ENCODE results near the gene GCK.

GCK gene

GRCh38 chr7:44158873-44159631 lies 30.2 kb downstream of the GCK start:
- H3K9me3 ChIP-seq (ENCODE audit: low read length): no peaks in the 10 kb centered on the region
- H3K4me3 ChIP-seq (ENCODE audit: low read length): no peak overlapping the region
- peaks cover 3% of the 10 kb centered on the region for H3K4me1 ChIP-seq (ENCODE audit: insufficient read depth, low read length)
- H3K36me3 ChIP-seq (ENCODE audit: insufficient read depth, low read length): no peaks in the 10 kb centered on the region
- H3K27me3 ChIP-seq (ENCODE audit: insufficient read depth, low read length): peaks cover 41% of the 10 kb centered on the region
- no peak overlapping the region for H2AFZ ChIP-seq (ENCODE audit: low read depth, low read length)

GRCh38 chr7:44158096-44158872 lies 31.0 kb downstream of the GCK start:
- Histone ChIP-seq H3K4me1 (ENCODE audit: insufficient read depth, low read length) (no peaks in the 10 kb centered on the region), H3K9me3 (ENCODE audit: low read length) (no peaks in the 10 kb centered on the region), H2AFZ (ENCODE audit: low read depth, low read length) (no peak overlapping the region), H3K27me3 (ENCODE audit: insufficient read depth, low read length) (peaks cover 45% of the 10 kb centered on the region), H3K36me3 (ENCODE audit: insufficient read depth, low read length) (no peaks in the 10 kb centered on the region), H3K4me3 (ENCODE audit: low read length) (no peak overlapping the region)

DNA sequence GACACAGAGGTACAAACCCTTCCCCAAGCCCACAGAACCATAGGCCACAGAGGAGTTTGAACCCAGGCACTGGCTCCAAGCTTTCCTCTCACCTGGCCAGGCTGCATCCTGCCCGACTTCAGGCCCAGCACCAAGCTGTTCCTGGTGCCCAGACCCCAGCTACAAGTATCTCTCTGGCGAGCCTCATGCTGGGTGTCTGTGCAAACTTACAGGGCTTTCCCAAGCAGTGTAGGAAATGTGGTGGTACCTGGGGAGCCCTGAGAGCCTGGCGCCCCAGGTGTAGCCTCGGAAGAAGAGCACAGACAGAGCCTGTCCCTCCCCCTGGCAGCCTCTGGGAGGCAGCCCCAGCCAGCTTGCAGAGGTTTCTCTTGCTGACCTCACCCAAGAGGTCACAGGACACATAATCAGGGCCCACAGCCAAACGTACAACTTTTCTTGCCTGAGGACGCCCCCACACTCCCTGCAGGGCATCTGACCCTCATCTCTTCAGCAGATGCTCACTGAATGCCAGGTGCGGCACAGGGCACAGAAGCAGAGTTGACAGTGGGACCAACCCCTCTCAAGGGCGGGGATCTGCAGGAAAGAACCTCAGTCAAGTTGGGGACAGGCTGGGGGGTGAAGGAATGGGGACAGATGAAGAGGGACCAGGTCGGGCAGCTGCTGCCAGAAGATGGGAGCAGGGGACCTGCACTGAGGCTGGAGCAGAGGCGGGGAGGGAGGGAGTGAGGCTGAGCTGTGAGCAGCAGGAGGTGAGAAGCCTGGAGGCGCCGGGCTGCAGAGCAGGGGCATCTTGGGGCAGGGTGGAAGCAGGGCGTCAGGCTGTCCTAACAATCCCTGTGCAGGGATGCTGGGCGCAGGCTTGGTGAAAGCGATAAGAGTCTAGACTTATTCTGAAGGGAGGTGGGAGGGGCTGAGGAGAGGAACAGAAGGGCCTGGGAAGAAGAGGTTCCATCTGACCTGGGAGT lies 31.8 kb downstream of the GCK start:
- Histone ChIP-seq H2AFZ (ENCODE audit: low read depth, low read length) (no peak overlapping the region), H3K4me3 (ENCODE audit: low read length) (no peak overlapping the region), H3K36me3 (ENCODE audit: insufficient read depth, low read length) (no peaks in the 10 kb centered on the region), H3K27me3 (ENCODE audit: insufficient read depth, low read length) (peaks cover 42% of the 10 kb centered on the region), H3K4me1 (ENCODE audit: insufficient read depth, low read length) (no peaks in the 10 kb centered on the region), H3K9me3 (ENCODE audit: low read length) (no peaks in the 10 kb centered on the region)

- Histone ChIP-seq H3K4me3 (ENCODE audit: low read length) (no peak overlapping the region), H3K4me1 (ENCODE audit: insufficient read depth, low read length) (no peaks in the 10 kb centered on the region), H3K36me3 (ENCODE audit: insufficient read depth, low read length) (no peaks in the 10 kb centered on the region), H3K9me3 (ENCODE audit: low read length) (no peaks in the 10 kb centered on the region), H3K27me3 (ENCODE audit: insufficient read depth, low read length) (peaks cover 44% of the 10 kb centered on the region), H2AFZ (ENCODE audit: low read depth, low read length) (no peak overlapping the region)
Observed at GRCh38 chr7:44156453-44157010, 32.7 kb downstream of the GCK start.

DNA sequence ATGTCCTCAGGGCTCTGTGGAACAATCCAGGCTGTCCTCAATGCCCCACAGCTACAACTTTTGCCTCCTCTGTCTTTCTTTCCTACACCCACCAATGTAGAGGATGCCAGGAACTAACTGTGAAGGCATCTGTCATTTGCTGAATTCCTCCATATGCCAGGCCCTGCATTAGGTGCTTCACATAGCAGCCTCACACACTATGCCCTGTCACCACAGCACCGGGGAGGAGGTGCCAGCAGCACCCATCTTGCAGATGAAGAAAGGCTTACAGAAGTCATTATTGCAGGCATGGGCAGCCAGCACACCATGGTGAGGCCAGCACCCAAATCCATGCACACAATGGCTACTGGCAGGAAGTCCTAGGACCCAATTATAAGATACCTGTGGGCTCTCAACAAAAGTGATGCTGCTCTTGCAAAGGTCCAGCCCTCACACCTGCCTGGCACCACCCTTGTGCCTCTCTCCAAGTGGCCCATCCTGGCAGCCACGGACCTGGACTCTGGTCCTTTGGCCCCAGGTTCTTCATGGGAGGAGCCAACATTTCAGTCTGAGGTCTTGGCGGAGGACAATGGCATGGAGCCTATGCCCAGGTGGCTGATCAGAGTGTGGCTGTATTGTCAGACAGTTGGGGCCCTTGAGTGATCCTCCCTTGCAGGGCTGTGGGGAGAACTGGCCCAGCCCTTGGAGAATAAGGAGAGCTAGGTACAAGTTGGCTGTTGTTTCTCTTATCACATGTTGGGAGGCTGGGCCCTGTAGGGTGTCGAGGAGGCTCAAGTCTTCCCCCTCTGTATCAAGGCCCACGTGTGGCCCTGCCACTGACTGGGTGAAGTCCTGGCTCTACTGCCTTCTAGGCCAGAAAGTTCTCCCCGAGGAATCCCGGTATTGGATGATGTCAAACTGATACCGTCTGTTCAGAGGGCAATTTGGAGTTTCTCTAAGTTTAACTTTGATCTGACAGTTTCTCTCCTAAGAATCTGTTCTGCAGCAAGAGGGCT lies 33.8 kb downstream of the GCK start:
- Histone ChIP-seq H3K36me3 (ENCODE audit: insufficient read depth, low read length) (no peaks in the 10 kb centered on the region), H3K4me1 (ENCODE audit: insufficient read depth, low read length) (no peaks in the 10 kb centered on the region), H3K27me3 (ENCODE audit: insufficient read depth, low read length) (peaks cover 52% of the 10 kb centered on the region), H3K9me3 (ENCODE audit: low read length) (no peaks in the 10 kb centered on the region), H2AFZ (ENCODE audit: low read depth, low read length) (no peak overlapping the region), H3K4me3 (ENCODE audit: low read length) (no peak overlapping the region)

DNA sequence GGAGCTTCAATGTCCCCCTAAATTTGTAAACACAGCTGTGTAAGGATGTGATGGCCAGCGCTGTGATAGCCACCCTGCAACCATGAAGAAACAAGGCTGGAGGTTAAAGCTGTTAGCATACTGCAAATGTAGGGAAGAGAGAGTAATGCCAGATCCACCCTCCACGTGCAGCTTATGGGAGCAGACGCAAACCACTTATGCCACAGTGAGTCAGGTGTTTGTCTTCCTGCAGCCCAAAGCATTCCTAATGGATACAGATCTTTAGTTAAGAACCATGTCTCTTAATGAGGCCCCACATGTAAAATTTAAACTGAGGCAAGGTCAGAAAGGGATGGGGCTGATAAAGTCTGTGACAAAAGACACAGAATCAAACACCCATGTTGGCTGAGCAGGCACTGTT lies 34.5 kb downstream of the GCK start:
- no peak overlapping the region for H3K4me3 ChIP-seq (ENCODE audit: low read length)
- no peaks in the 10 kb centered on the region for H3K36me3 ChIP-seq (ENCODE audit: insufficient read depth, low read length)
- peaks cover 58% of the 10 kb centered on the region for H3K27me3 ChIP-seq (ENCODE audit: insufficient read depth, low read length)
- H3K4me1 ChIP-seq (ENCODE audit: insufficient read depth, low read length): no peaks in the 10 kb centered on the region
- no peak overlapping the region for H2AFZ ChIP-seq (ENCODE audit: low read depth, low read length)
- no peaks in the 10 kb centered on the region for H3K9me3 ChIP-seq (ENCODE audit: low read length)

GRCh38 chr7:44153948-44154335 lies 35.3 kb downstream of the GCK start:
- Histone ChIP-seq H3K36me3 (ENCODE audit: insufficient read depth, low read length) (no peaks in the 10 kb centered on the region), H2AFZ (ENCODE audit: low read depth, low read length) (no peak overlapping the region), H3K4me1 (ENCODE audit: insufficient read depth, low read length) (no peaks in the 10 kb centered on the region), H3K9me3 (ENCODE audit: low read length) (no peaks in the 10 kb centered on the region), H3K4me3 (ENCODE audit: low read length) (no peak overlapping the region), H3K27me3 (ENCODE audit: insufficient read depth, low read length) (peaks cover 62% of the 10 kb centered on the region)

- Histone ChIP-seq H3K4me3 (ENCODE audit: low read length) (no peak overlapping the region), H3K9me3 (ENCODE audit: low read length) (no peaks in the 10 kb centered on the region), H3K27me3 (ENCODE audit: insufficient read depth, low read length) (peaks cover 63% of the 10 kb centered on the region), H3K4me1 (ENCODE audit: insufficient read depth, low read length) (no peaks in the 10 kb centered on the region), H2AFZ (ENCODE audit: low read depth, low read length) (no peak overlapping the region), H3K36me3 (ENCODE audit: insufficient read depth, low read length) (no peaks in the 10 kb centered on the region)
Observed at GRCh38 chr7:44152971-44153947, 36.0 kb downstream of the GCK start.

DNA sequence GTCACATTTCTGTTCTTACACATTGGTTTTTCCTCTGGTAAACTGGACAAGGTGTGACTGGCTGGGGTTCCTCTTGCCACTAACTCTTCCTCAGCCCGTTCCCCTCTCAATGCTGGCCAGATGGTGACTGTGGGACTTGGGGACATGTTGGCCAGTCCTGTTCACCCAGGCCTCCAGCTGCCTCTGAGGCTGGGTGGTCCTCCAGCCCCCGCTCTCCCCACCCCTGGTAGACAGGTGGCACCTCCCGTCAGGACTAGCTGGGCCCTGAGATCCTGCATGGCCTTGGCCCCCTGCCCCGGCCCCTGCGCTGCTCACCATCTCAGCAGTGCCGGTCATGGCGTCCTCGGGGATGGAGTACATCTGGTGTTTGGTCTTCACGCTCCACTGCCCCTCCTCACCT lies 37.3 kb downstream of the GCK start:
- no peaks in the 10 kb centered on the region for H3K4me1 ChIP-seq (ENCODE audit: insufficient read depth, low read length)
- no peak overlapping the region for H2AFZ ChIP-seq (ENCODE audit: low read depth, low read length)
- H3K4me3 ChIP-seq (ENCODE audit: low read length): no peak overlapping the region
- H3K36me3 ChIP-seq (ENCODE audit: insufficient read depth, low read length): no peaks in the 10 kb centered on the region
- H3K9me3 ChIP-seq (ENCODE audit: low read length): no peaks in the 10 kb centered on the region
- peaks cover 63% of the 10 kb centered on the region for H3K27me3 ChIP-seq (ENCODE audit: insufficient read depth, low read length)

DNA sequence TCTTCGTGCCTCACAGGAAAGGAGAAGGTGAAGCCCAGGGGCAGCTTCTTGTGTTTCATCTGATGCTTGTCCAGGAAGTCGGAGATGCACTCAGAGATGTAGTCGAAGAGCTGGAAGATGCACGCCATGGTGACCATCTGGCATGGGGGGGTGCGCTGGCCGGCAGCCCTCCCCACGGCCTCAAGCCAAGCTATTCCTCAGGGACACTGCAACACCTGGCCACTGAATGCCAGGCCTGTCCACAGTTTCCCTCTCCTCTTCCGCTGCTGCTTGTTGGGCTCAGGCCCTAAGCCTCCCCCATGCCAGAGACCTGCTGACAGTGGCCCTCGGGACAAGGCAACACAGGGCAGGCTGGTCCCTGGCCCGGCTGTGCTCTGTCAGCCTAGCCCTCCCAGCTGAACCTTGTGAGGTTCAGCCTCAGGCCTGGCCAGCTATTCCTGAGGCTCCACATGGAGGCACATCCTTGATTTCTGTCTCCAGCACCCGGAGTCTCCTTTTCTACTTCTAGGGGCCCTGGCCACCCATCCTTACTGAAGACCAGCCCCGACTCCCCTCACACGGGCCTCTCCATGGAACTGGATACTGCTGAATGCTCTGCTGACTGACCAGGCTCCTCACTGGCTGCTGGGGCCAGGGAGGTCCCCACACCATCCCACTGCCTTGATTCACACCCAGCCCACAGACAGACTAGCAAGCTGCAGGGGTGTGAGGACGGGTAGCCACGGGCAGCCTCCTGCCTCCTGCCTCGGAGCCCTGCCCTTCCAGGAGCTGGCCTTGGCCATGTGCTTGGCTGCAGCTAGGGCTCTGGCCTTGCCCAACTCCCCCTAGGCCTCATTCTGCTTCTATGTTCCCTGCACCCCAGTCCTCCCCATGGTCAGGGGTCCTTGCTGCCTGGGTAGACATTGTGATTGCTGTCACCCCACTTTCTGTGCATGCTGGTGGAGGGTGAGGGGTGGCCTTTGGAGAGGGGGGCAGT lies 38.0 kb downstream of the GCK start:
- H3K4me1 ChIP-seq (ENCODE audit: insufficient read depth, low read length): no peaks in the 10 kb centered on the region
- H2AFZ ChIP-seq (ENCODE audit: low read depth, low read length): no peak overlapping the region
- no peaks in the 10 kb centered on the region for H3K36me3 ChIP-seq (ENCODE audit: insufficient read depth, low read length)
- no peak overlapping the region for H3K4me3 ChIP-seq (ENCODE audit: low read length)
- H3K9me3 ChIP-seq (ENCODE audit: low read length): no peaks in the 10 kb centered on the region
- peaks cover 64% of the 10 kb centered on the region for H3K27me3 ChIP-seq (ENCODE audit: insufficient read depth, low read length)

Measured in neuron (in vitro differentiated cells).